Heart right ventricle (tissue), 16 donors: ENCODE data around the gene KPNA6. TPM values are rescaled to one million over a fixed set of nuclear protein-coding genes. Genes with fewer than 3 reads are reported as not detected.

ENCODE experiments used
- ATAC-seq, 8 donors: fragments of 200-7000 bp; cut with Tn5 transposase; one replicate each; pipeline ENCODE4 v1.9.1; 2020; ENCODE audit warnings: mild to moderate bottlenecking in 8 of 8, moderate library complexity in 8 of 8, moderate number of reproducible peaks in 1 of 8
- DNase-seq, 2 donors: peaks; one replicate each; pipeline ENCODE4 v3.0.0-alpha.2; 2020
- H3K27ac ChIP-seq, 10 donors: fragments of 200-600 bp; sonication (generic) in 2 of 10; one replicate each; pipeline versions ENCODE4 v1.5.0 to v1.8.0; 2020 to 2022; ENCODE audit warnings: mild to moderate bottlenecking in 3 of 10
- H3K27me3 ChIP-seq, 7 donors: fragments of 200-600 bp; one replicate each; pipeline ENCODE4 v1.8.0; 2021 to 2022; ENCODE audit warnings: mild to moderate bottlenecking in 2 of 7
- H3K36me3 ChIP-seq, 9 donors: fragments of 200-600 bp; sonication (generic) in 1 of 9; one replicate each; pipeline versions ENCODE4 v1.5.0 to v1.8.0; 2020 to 2022; ENCODE audit warnings: mild to moderate bottlenecking in 2 of 9
- H3K4me1 ChIP-seq, 9 donors: fragments of 200-600 bp; sonication (generic) in 1 of 9; one replicate each; pipeline versions ENCODE4 v1.5.0 to v1.8.0; 2020 to 2022; ENCODE audit warnings: mild to moderate bottlenecking in 4 of 9
- H3K4me3 ChIP-seq, 10 donors: fragments of 200-600 bp; sonication (generic) in 2 of 10; one replicate each; pipeline versions ENCODE4 v1.5.0 to v1.8.0; 2020 to 2022; ENCODE audit warnings: mild to moderate bottlenecking in 7 of 10, moderate library complexity in 2 of 10
- H3K9me3 ChIP-seq, 11 donors: fragments of 200-600 bp in 10 of 11; sonication (generic) in 2 of 11; one replicate each; pipeline versions ENCODE4 v1.5.0 to v1.8.0; 2013 to 2022; ENCODE audit warnings: mild to moderate bottlenecking in 2 of 11, control low read depth in 1 of 11, moderate library complexity in 1 of 11
- WGBS, 2 donors: extraction: QIAGEN DNeasy Blood & Tissue Kit; methylation state at CpG; one replicate each; pipeline ENCODE4 v1.1.7; 2013; ENCODE audit warnings: inconsistent platforms in 1 of 2; 5-methylcytosine and 5-hydroxymethylcytosine counted together
- intact Hi-C, 10 donors: fragments of 100-400 bp; cut with DNase I; formaldehyde crosslinking; loops; one replicate each; pipeline versions ENCODE4 v1.11.1 to v1.14.2; 2022
- polyA plus RNA-seq, 2 donors: library from polyadenylated mRNA; stranded (reverse); fragments of 200-250 nt; gene quantifications; one replicate each; pipeline ENCODE4 v1.2.3, GENCODE V29; 2013
- total RNA-seq, 10 donors: library from RNA; stranded (reverse); fragmentation: NEBNext Ultra II Directional in 3 of 10; extraction: Animal tissue kit (Norgen Biotek cat#: 25700) in 3 of 10; gene quantifications; one replicate each; pipeline versions ENCODE4 v1.2.1 to v1.2.4, GENCODE V29; 2021 to 2023
- TF ChIP-seq, protein P1 (sequence below), 9 donors: fragments of 200-600 bp; sonication (generic) in 2 of 9; IDR thresholded peaks; one replicate each; pipeline versions ENCODE4 v1.5.0 to v1.8.0; 2021 to 2022; ENCODE audit warnings: antibody characterized with exemption in 9 of 9, mild to moderate bottlenecking in 5 of 9, moderate library complexity in 1 of 9
- donor health status: Arrhythmogenic right ventricular cardiomyopathy.
- donor health status: ischemic (EF 13 %, LVEDD 7.1; RV severe dilation, severe dysfunction).
- donor health status: healthy with polysubstance abuse.
- donor health status: DM: no; HTN: yes; CAD: no.
- donor health status: DM: no; HTN: no; CAD: no.
- donor health status: ischemic (EF 25% LVEDD 6.9; RV normal size, moderate dysfunction).
- donor health status: ischemic (EF 25% LVEDD 5.7; RV mildly dilated, moderate dysfunction).
- donor health status: healthy.
- donor health status: DM: yes; HTN: yes; CAD: no.
- donor health status: Ischemic cardiomyopathy.
- donor health status: ischemic (EF 35%, LVEDD 5.7; RV mildly dilated, moderate dysfunction).
- donor health status: nonischemic (EF 11% LVEDD 7.7; RV severe dilation, severe dysfunction).
- donor health status: DM: yes; HTN: yes; CAD: no.
- donor health status: PGD.
- donor health status: ischemic (EF 29% LVEDD 5.4; RV normal size, mild dysfunction).
- donor health status: nonischemic (EF 23%, LVEDD 6.1; RV moderate dilation, normal function).

KPNA6 gene
- total and polyA plus RNA-seq, 12 donors: 10.2 to 92.5 (median 81.7) TPM

DNA sequence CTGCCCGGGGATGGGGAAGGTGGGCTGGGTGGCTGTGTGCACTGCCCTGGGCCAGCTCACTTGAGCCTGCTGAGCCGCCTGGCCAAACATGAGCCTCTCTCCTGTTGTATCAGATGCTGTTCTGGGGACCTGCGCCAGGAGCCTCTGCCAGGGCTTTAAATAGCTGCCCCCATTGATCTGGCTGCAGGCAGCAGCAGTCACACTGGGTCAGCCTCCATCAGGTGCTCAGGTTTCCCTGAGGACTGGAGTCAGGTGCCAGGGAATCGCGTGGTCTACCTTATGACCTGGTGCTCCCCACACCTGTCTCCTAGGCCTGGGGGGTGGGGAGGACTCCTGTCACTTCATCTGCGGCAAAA, 91.8 kb downstream of the KPNA6 start:
- ATAC-seq: peak; percentile 34 to 76 (median 61)
- Histone ChIP-seq H3K36me3 (peaks cover 0 to 46% (median 23%) of the 10 kb centered on the region in 9 donors), H3K27ac (peak overlapping the region; percentile 47 to 93 (median 86)), H3K4me1 (peaks cover 12 to 54% (median 38%) of the 10 kb centered on the region in 9 donors), H3K27me3 (no peaks in the 10 kb centered on the region), H3K9me3 (no peaks in the 10 kb centered on the region), H3K4me3 (peak overlapping the region in 9 of 10 donors; percentile 47 to 75 (median 62))
- intact Hi-C loops: no loop called here
- WGBS, 2 donors: 20 to 33% methylated on average over 6 of the region's 6 CpGs
- peak; percentile 73 to 77 for DNase-seq
- TF ChIP-seq, protein P1, sequence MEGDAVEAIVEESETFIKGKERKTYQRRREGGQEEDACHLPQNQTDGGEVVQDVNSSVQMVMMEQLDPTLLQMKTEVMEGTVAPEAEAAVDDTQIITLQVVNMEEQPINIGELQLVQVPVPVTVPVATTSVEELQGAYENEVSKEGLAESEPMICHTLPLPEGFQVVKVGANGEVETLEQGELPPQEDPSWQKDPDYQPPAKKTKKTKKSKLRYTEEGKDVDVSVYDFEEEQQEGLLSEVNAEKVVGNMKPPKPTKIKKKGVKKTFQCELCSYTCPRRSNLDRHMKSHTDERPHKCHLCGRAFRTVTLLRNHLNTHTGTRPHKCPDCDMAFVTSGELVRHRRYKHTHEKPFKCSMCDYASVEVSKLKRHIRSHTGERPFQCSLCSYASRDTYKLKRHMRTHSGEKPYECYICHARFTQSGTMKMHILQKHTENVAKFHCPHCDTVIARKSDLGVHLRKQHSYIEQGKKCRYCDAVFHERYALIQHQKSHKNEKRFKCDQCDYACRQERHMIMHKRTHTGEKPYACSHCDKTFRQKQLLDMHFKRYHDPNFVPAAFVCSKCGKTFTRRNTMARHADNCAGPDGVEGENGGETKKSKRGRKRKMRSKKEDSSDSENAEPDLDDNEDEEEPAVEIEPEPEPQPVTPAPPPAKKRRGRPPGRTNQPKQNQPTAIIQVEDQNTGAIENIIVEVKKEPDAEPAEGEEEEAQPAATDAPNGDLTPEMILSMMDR (IDR thresholded peaks at IDR 0.05): no peak

DNA sequence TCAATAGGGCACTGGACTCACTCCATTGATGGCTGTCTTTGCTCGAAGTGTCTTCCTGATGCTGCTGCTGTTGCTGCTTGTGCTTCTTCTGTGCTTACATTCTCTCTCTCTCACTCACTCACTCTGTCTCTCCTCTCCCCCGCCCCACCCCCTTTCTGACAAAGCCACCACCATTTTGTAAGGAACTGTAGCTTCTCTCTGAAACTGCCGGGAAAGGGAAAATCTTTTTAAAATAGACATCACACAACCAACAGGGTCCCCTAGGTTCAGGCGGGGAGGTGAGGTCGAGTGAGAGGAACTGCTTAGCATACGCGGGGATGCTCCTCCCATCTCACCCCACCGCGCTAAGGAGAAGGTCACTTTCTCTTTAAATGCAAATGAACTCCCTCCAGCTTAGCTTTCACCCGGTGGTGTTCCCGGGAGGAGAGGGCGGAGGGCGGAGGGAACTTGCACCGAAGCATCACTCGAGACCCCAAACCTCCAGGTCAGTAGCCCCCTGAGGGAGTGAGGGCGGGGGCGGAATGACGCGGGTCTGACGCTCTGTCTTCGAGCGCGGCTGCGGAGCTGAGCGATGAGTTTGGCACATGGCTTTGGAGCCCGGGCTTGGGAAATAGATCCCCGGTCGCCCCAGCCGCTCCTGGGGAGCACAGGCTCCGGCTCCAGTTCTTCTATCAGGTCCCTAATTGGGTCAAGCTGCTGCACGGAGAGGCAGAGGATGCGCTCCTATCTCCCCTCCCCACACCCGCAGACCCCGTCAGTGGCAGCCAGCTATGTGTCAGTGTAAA, 92.6 kb downstream of the KPNA6 start, which contains the start of gene CCDC28B:
Gene CCDC28B, plus strand, starts transcription at position 370 of the 785 bp plus-strand sequence. CDS start 1,341 bp downstream, outside the sequence.
- DNase-seq (peak; percentile 71 to 79), ATAC-seq (peak; percentile 39 to 68 (median 58))
- H3K27ac ChIP-seq: peak within 1 kb of the TSS; percentile 47 to 93 (median 86)
- H3K27me3 ChIP-seq: no peaks in the 10 kb centered on the region
- intact Hi-C loops: no loop called here
- H3K36me3 ChIP-seq: peaks cover 0 to 38% (median 16%) of the 10 kb centered on the region in 9 donors
- TF ChIP-seq, protein P1 (IDR thresholded peaks at IDR 0.05): no peak
- H3K4me3 ChIP-seq: peak within 1 kb of the TSS; percentile 47 to 75 (median 62)
- peaks cover 12 to 60% (median 46%) of the 10 kb centered on the region in 9 donors for H3K4me1 ChIP-seq
- H3K9me3 ChIP-seq: no peaks in the 10 kb centered on the region
- 0 to 1% methylated on average over 34 of the region's 34 CpGs for WGBS, 2 donors

GRCh38 chr1:32201011-32201855, 93.4 kb downstream of the KPNA6 start:
- H3K4me3 ChIP-seq: peak overlapping the region; percentile 47 to 75 (median 62)
- intact Hi-C loops: no loop called here
- TF ChIP-seq, protein P1 (IDR thresholded peaks at IDR 0.05): peak in 3 of 9 donors; percentile 6 to 34 (median 32)
- ATAC-seq (peak; percentile 37 to 71 (median 62)), DNase-seq (peak; percentile 70 to 86)
- H3K27me3 ChIP-seq: no peaks in the 10 kb centered on the region
- H3K4me1 ChIP-seq: peaks cover 18 to 58% (median 47%) of the 10 kb centered on the region in 9 donors
- 1% methylated on average over 26 of the region's 26 CpGs for WGBS, 2 donors
- H3K9me3 ChIP-seq: no peaks in the 10 kb centered on the region
- peaks cover 0 to 30% (median 8%) of the 10 kb centered on the region in 9 donors for H3K36me3 ChIP-seq
- peak overlapping the region in 9 of 10 donors; percentile 81 to 93 (median 86) for H3K27ac ChIP-seq

DNA sequence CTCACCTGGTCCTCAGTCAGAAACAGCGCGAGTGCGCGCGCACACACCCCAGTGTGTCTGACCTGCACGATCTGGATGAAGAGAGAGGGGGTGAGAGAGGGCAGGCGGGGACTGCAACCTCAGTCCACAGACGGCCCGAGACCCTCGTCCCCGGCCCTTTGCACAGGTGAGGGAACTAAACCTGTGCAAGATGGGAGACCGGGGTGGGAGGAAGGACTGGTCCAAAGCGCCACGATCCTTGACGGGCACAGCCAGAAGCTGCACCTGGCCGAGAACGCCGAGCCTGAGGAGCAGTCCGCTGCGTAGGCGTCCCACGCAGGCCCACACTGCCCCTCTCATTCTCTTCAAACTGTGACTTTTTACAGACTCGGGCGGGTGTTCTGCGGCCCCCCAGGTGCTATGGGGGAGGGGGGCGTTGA, 97.1 kb downstream of the KPNA6 start:
- no peak for ATAC-seq
- no peak for DNase-seq
- Histone ChIP-seq H3K27ac (peak overlapping the region in 8 of 10 donors; percentile 2 to 81 (median 49)), H3K9me3 (no peaks in the 10 kb centered on the region), H3K27me3 (no peaks in the 10 kb centered on the region), H3K4me3 (peak overlapping the region; percentile 53 to 76 (median 72)), H3K36me3 (peaks cover 0 to 6% (median 0%) of the 10 kb centered on the region in 9 donors), H3K4me1 (peaks cover 9 to 44% (median 37%) of the 10 kb centered on the region in 9 donors)
- 33% methylated on average over 26 of the region's 26 CpGs for WGBS, 2 donors
- TF ChIP-seq, protein P1 (IDR thresholded peaks at IDR 0.05): no peak
- intact Hi-C loops: no loop called here
